Natural killer cell (primary cell): ENCODE data around the gene PLEKHN1. TPM values are rescaled to one million over a fixed set of nuclear protein-coding genes. Genes with fewer than 3 reads are reported as not detected.
"Not testable (repeated sequence)": the region's sequence is repeated elsewhere in the genome, so short reads cannot be mapped to it uniquely, and the experiment has no call there.

Experiments used
- ATAC-seq, 3 donors: fragments of 150-1000 bp in 2 of 3; fragments of 200-7000 bp in 1 of 3; cut with Tn5 transposase; 1 replicate in 1 of 3; 2 replicates in 2 of 3; pipeline ENCODE4 v1.10.0; 2021; ENCODE audit warnings: mild to moderate bottlenecking in 2 of 3, moderate library complexity in 2 of 3
- DNase-seq, 2 donors: peaks; one replicate each; pipeline versions ENCODE4 v3.0.0 to v3.0.0-alpha.2; 2013 to 2021; ENCODE audit warnings: mixed read lengths in 1 of 2
- H3K27ac ChIP-seq: one replicate; pipeline ENCODE4 v1.5.1; 2013; ENCODE audit warnings: mild to moderate bottlenecking, low read length
- H3K27me3 ChIP-seq: one replicate; pipeline ENCODE4 v1.6.1; 2013; ENCODE audit warnings: low read length; ENCODE audit not compliant: control insufficient read depth, insufficient read depth
- H3K36me3 ChIP-seq: one replicate; pipeline ENCODE4 v1.6.1; 2013; ENCODE audit warnings: low read length; ENCODE audit not compliant: control insufficient read depth, insufficient read depth
- H3K4me1 ChIP-seq: one replicate; pipeline ENCODE4 v1.6.1; 2013; ENCODE audit warnings: low read length; ENCODE audit not compliant: control insufficient read depth, insufficient read depth
- H3K4me3 ChIP-seq: one replicate; pipeline ENCODE4 v1.5.1; 2013; ENCODE audit warnings: low read length
- H3K9me3 ChIP-seq: one replicate; pipeline ENCODE4 v1.6.1; 2013; ENCODE audit warnings: low read length; ENCODE audit not compliant: control insufficient read depth, insufficient read depth
- H3K27ac Mint-ChIP-seq, 2 donors: one replicate each; pipeline ENCODE4 v1.8.0; 2022; ENCODE audit warnings: mild to moderate bottlenecking in 2 of 2, mixed read lengths in 2 of 2, moderate library complexity in 1 of 2
- H3K27me3 Mint-ChIP-seq, 2 donors: one replicate each; pipeline ENCODE4 v1.8.0; 2022; ENCODE audit warnings: low read depth in 2 of 2, mixed read lengths in 2 of 2
- H3K36me3 Mint-ChIP-seq: one replicate; pipeline ENCODE4 v1.8.0; 2022; ENCODE audit warnings: mixed read lengths
- H3K4me1 Mint-ChIP-seq, 2 donors: one replicate each; pipeline ENCODE4 v1.8.0; 2022; ENCODE audit warnings: mixed read lengths in 2 of 2
- H3K4me3 Mint-ChIP-seq: one replicate; pipeline ENCODE4 v1.8.0; 2022; ENCODE audit warnings: mild to moderate bottlenecking, moderate library complexity, mixed read lengths
- H3K9me3 Mint-ChIP-seq, 2 donors: one replicate each; pipeline ENCODE4 v1.8.0; 2022; ENCODE audit warnings: mixed read lengths in 2 of 2
- CTCF ChIP-seq: fragments of 200-600 bp; IDR thresholded peaks from one replicate; pipeline ENCODE4 v1.8.0; 2022; ENCODE audit warnings: antibody characterized with exemption
- WGBS: methylation state at CpG from one replicate; pipeline ENCODE4 v1.1.7; 2013; ENCODE audit warnings: missing lambda C conversion rate; ENCODE audit not compliant: insufficient coverage; 5-methylcytosine and 5-hydroxymethylcytosine counted together
- intact Hi-C: fragments of 100-400 bp; cut with micrococcal nuclease; formaldehyde crosslinking; loops from one replicate; pipeline ENCODE4 v1.14.2; 2022
- total RNA-seq, 4 donors: library from RNA; stranded (reverse); fragments of 120-200 nt in 1 of 4; gene quantifications; one replicate each; pipeline versions ENCODE4 v1.2.3 to v1.2.4, GENCODE V29; 2013 to 2022

Gene PLEKHN1
- total RNA-seq, 3 donors from 2014 or later (not counting 1 experiment from before 2014, with no cell fraction given), result 1.3 to 1.9 (median 1.3) TPM

- intact Hi-C loops, result loop anchor here (1.0 kb wide), 1 partner anchor 72 kb away; no protein-coding TSS in a partner anchor
- peak; percentile 61 to 83 for DNase-seq
- ATAC-seq, result peak; percentile 63 to 97 (median 88)
- H3K4me1 ChIP-seq, result peaks cover 12% of the 10 kb centered on the region
- Mint-ChIP-seq H3K36me3 (no peaks in the 10 kb centered on the region), H3K4me3 (peak overlapping the region; percentile 29), H3K9me3 (no peaks in the 10 kb centered on the region), H3K27ac (peak overlapping the region in 1 of 2 donors; percentile 68), H3K4me1 (peaks cover 0 to 8% of the 10 kb centered on the region in 2 donors), H3K27me3 (peaks cover 0 to 12% of the 10 kb centered on the region in 2 donors)
- peak overlapping the region; percentile 3 for H3K4me3 ChIP-seq
- no peak overlapping the region for H3K27ac ChIP-seq
- peak; percentile 50 for TF ChIP-seq CTCF
- WGBS, result 2% methylated on average over 39 of the region's 40 CpGs
- no peaks in the 10 kb centered on the region for H3K9me3 ChIP-seq
- H3K27me3 ChIP-seq, result peaks cover 8% of the 10 kb centered on the region
- no peaks in the 10 kb centered on the region for H3K36me3 ChIP-seq
Measured at GRCh38 chr1:975896-976683, 9.8 kb downstream of the PLEKHN1 start.

- not testable (repeated sequence) for H3K27me3 ChIP-seq, H3K4me3 ChIP-seq, H3K9me3 ChIP-seq, H3K4me1 Mint-ChIP-seq, H3K27ac ChIP-seq, ATAC-seq, H3K36me3 Mint-ChIP-seq, H3K4me3 Mint-ChIP-seq, H3K36me3 ChIP-seq, H3K9me3 Mint-ChIP-seq, DNase-seq, H3K27ac Mint-ChIP-seq
- peaks cover 12% of the 10 kb centered on the region for H3K4me1 ChIP-seq
- intact Hi-C loops, result loop anchor here (1.0 kb wide), 1 partner anchor 72 kb away; no protein-coding TSS in a partner anchor
- peaks cover 0 to 12% of the 10 kb centered on the region in 2 donors for H3K27me3 Mint-ChIP-seq
- no CpG with 5 or more reads among the region's 39 CpGs for WGBS
Measured at GRCh38 chr1:976791-977190, 10.5 kb downstream of the PLEKHN1 start.

- no peak for DNase-seq
- Mint-ChIP-seq H3K27ac (peak overlapping the region in 1 of 2 donors; percentile 60), H3K9me3 (no peaks in the 10 kb centered on the region), H3K36me3 (no peaks in the 10 kb centered on the region), H3K4me3 (peak overlapping the region; percentile 4), H3K4me1 (peaks cover 0 to 8% of the 10 kb centered on the region in 2 donors), H3K27me3 (peaks cover 0 to 15% of the 10 kb centered on the region in 2 donors)
- no peak for TF ChIP-seq CTCF
- WGBS, result 92% methylated on average over 44 of the region's 44 CpGs
- no peaks in the 10 kb centered on the region for H3K9me3 ChIP-seq
- peaks cover 12% of the 10 kb centered on the region for H3K4me1 ChIP-seq
- H3K27ac ChIP-seq, result no peak overlapping the region
- H3K36me3 ChIP-seq, result no peaks in the 10 kb centered on the region
- ATAC-seq, result no peak
- H3K27me3 ChIP-seq, result no peaks in the 10 kb centered on the region
- no peak overlapping the region for H3K4me3 ChIP-seq
- intact Hi-C loops, result no loop called here
Measured at GRCh38 chr1:978069-978834, 12.0 kb downstream of the PLEKHN1 start.
